Hepatocyte (in vitro differentiated cells): ENCODE measurements around the gene FBXL17.

Source experiments
- CTCF ChIP-seq: fragments of 200-600 bp; sonication (generic); IDR thresholded peaks from 2 replicates; pipeline ENCODE4 v1.5.1; 2016; ENCODE audit warnings: antibody characterized with exemption, mild to moderate bottlenecking; ENCODE audit not compliant: poor library complexity
- EZH2phosphoT487 ChIP-seq: fragments of 200-600 bp; sonication (generic); IDR thresholded peaks from one replicate; pipeline ENCODE4 v1.6.1; 2018; ENCODE audit warnings: antibody characterized with exemption, mild to moderate bottlenecking, low read depth, moderate library complexity; ENCODE audit not compliant: unreplicated experiment, severe bottlenecking

GRCh38 chr5:107979291-107979690 is 402.6 kb downstream of the FBXL17 start:
- TF ChIP-seq EZH2phosphoT487 (no peak), CTCF (no peak)
